Measurements from ENCODE around the gene CHMP4A.
"Not testable (repeated sequence)": the region's sequence is repeated elsewhere in the genome, so short reads cannot be mapped to it uniquely, and the experiment has no call there.

CHMP4A gene

GRCh38 chr14:24224618-24225071 lies 11.4 kb upstream of the CHMP4A start:
- no peak for DNase-seq
- no peak for ATAC-seq

DNA sequence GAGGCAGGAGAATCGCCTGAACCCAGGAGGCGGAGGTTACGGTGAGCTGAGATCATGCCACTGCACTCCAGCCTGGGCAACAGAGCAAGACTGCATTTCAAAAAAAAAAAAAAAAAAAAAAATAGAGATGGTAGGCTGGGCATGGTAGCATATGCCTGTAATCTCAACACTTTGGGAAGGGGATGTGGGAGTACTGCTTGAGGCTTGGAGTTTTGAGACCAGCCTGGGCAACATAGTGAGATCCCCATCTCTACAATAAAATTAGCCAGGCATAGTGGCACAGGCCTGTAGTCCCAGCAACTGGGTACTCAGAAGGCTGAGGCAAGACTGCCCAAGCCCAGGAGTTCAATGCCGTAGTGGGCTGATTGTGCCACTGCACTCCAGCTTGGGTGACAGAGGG lies 9.7 kb upstream of the CHMP4A start:
- not testable (repeated sequence) for DNase-seq, ATAC-seq

GRCh38 chr14:24219521-24219920 lies 6.2 kb upstream of the CHMP4A start:
- DNase-seq (no peak), ATAC-seq (no peak)

DNA sequence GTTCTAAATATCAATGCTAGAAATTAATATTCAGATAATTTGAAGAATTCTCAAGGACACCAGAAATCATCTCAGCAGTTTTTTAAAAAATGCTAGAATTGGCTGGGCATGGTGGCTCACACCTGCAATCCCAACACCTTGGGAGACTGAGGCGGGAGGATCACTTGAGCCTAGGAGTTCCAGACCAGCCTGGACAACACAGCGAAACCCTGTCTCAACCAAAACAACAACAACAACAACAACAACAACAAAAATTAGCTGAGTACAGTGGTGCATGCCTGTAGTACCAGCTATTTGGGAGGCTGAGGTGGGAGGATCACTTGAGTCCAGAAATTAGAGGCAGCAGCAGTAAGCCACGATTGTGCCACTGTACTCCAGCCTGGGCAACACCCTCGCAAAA lies 5.8 kb upstream of the CHMP4A start:
- ATAC-seq (no peak), DNase-seq (no peak)

- DNase-seq, result not testable (repeated sequence)
These were observed 3.6 kb upstream of the CHMP4A start for GRCh38 chr14:24216876-24217275.

GRCh38 chr14:24216345-24216699 lies 3.0 kb upstream of the CHMP4A start:
- no peak for DNase-seq
- no peak for ATAC-seq

More at GRCh38 chr14:24216876-24217275, 3.6 kb upstream of the CHMP4A start:
- ATAC-seq, result not testable (repeated sequence)

- peak; percentile 74 for ATAC-seq
- DNase-seq, result peak; percentile 86
These were observed 2.4 kb upstream of the CHMP4A start, which contains the start of gene MDP1 for GRCh38 chr14:24215495-24216344. Gene MDP1 (minus strand): TSS chr14:24216066. CDS start chr14:24215955, 111 bp downstream.

DNA sequence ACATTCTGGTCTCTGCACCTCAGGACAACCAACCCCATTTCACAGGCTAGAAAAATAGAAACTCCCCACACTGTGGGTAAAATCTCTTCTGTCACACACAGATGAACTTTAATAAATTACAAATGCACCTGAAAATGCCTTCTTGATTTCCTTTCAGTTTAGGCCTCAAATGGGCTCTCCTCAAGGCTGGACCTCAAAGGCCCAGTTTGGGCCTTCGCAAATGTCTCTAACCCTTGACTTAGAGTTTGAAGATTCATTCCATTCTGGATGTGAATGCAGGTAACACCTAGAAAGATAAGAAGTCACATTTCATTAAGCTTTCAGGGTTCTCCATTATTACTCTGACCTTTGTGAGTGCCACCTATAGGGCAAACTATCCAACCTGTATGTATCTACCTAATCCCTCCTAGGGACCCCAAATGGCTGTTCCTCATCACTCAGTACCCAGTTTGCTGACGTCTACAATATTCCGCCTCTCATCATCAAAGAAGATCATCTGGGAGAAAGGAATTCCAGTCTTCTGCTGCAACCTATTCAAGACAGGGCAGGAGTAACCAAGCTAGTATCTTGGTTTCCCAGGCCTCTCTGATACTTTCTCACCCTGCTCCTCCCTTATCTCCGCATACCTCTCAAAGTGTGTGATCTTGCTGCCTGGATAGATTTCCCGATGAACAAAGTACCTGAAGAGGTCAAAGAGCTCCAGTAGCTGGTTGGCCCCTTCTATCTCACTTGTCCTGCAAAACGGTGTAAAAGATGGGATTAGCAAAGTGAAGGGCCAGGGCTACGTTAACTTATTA lies 776 bp upstream of the CHMP4A start:
- ATAC-seq, result no peak

DNA sequence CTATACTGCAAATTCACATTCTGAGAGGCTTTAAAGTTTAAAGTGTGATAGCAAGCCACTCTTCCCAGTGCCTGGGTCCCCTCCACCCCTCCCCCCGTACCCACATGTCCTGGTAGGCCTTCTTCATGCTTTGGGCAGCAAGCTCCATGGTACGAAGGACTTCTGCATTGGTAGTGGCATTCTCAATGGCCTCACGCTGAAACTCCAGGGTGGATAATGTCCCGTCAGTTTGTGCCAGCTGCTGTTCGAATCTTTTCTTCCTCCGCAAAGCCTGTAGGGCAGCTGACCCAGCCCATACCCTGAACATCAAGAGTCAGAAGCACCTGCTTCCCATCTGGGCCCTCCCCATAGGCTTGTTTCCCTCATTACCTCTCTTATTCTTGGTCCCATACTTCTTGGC lies 2.0 kb downstream of the CHMP4A start:
- DNase-seq, result no peak
- no peak for ATAC-seq

More for the DNA sequence above, 776 bp upstream of the CHMP4A start:
- DNase-seq, result no peak

DNA sequence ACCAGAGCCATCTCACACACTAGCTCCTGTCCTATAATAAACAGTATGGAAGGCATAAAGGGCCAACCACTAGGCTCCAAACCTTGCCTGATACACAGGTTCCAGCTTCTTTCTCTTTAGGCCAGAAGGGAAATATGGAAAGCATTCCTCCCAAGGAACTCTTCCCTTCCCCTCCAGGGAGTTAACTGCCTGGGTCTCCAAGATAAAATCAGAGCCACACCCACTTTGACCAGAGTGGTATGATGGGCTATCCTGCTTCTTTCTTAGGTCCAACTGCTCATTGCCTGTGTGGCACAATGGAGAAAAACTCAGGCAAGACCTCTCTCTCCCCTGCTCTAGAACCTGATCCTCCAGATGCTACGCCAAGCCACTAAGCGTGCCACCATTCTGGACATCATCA lies 5.7 kb downstream of the CHMP4A start:
- DNase-seq, result no peak
- no peak for ATAC-seq

GRCh38 chr14:24207104-24207551 lies 6.2 kb downstream of the CHMP4A start:
- DNase-seq (no peak), ATAC-seq (no peak)

- ATAC-seq (no peak), DNase-seq (no peak)
These were observed 6.8 kb downstream of the CHMP4A start for GRCh38 chr14:24206260-24207103.

DNA sequence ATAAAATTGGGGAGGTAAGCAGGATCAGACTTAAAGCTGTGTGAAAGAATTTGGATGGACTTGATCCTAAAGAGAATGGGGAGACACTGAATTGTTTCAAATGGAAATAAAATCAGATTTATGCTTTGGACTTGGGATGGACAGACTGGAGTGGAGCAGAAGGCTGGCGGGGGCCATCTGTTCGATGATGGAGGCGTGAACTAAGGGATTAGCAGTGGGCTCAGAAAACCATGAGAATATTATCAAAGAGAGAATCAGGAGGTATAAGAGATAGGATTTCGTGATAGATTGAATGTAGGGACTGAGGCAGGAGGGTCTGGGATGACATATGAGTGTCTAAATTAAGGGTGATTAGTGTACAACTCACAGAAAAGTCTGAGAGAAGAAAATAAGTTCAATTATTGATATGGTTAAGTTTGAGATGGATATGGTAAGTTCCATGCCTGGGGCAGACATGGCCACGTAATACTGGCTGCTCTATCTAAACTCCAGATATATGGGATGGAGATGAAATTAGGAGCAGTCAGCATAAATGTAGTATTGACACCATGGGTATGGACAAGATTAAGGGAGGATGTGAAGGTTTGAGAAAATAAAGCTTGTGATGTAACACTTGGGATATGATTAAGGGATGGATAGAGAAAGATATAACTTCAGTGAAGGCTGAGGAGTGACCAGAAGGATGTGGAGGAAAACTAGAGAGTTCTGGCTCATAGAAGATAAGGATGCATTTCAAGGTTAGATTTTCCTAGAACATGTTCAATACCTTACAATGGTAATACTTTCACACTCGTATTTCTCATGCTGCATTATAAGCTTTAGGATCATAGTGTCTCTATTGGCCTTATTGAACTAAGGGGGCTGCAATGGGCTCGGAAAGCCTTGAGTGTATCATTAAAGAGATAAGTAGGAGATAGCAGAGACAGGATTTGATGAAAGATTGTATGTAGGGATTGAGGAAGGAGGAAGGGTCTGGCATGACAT lies 8.8 kb downstream of the CHMP4A start:
- no peak for ATAC-seq
- DNase-seq, result no peak

DNA sequence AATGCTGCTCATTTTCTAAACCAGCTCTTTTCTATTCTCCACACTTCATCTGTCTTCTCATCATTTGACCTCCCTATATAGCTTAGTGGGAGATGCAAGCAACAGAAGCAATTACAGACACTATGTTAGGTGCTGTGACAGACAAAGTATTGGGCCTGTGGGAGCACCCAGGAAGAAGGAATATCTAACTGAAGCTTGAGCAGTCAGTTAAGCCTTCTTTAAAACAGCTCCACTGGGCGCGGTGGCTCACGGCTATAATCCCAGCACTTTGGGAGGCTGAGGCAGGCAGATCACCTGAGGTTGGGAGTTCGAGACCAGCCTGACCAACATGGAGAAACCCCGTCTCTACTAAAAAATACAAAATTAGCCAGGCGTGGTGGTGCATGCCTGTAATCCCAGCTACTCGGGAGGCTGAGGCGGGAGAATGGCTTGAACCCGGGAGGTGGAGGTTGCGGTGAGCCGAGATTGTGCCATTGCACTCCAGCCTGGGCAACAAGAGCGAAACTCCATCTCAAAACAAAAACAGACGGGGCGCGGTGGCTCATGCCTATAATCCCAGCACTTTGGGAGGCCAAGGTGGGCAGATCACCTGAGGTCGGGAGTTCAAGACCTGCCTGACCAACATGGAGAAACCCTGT lies 9.9 kb downstream of the CHMP4A start:
- not testable (repeated sequence) for ATAC-seq, DNase-seq

DNA sequence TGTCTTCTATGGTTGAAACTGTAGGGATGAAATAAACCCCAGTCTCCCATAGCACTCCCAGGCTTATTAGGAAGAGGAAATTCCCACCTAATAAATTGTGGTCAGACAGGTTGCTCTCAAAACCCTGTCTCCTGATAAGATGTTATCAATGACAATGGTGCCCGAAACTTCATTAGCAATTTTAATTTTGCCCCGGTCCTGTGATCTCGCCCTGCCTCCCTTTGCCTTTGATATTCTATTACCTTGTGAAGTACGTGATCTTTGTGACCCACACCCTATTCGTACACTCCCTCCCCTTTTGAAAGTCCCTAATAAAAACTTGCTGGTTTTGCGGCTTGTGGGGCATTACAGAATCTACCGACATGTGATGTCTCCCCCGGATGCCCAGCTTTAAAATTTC lies 10.8 kb downstream of the CHMP4A start:
- not testable (repeated sequence) for DNase-seq, ATAC-seq

- DNase-seq (no peak), ATAC-seq (no peak)
These were observed 14.3 kb downstream of the CHMP4A start for GRCh38 chr14:24198814-24199524.

DNA sequence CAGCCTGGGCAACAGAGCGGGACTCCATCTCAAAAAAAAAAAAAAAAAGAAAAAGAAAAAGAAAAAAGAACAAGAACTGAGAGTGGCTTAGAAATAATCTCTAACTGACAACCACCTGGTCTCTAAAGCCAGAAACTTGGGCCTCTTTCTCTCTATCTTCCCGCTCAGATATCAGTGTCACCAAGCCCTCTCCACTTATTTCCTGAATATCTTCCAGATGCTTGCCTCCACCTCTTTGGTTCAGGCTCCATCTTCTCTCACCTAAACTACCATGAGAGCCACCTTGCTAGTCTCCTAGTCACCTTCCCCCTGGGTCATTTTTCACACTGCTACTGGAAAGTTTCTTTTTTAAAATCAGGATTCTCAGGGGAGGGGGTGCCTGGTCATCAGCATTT lies 16.2 kb downstream of the CHMP4A start:
- ATAC-seq (no peak), DNase-seq (no peak)

- DNase-seq (no peak), ATAC-seq (no peak)
These were observed 16.9 kb downstream of the CHMP4A start for GRCh38 chr14:24196071-24197055.
